ENCODE data around the gene BTC.

DNA sequence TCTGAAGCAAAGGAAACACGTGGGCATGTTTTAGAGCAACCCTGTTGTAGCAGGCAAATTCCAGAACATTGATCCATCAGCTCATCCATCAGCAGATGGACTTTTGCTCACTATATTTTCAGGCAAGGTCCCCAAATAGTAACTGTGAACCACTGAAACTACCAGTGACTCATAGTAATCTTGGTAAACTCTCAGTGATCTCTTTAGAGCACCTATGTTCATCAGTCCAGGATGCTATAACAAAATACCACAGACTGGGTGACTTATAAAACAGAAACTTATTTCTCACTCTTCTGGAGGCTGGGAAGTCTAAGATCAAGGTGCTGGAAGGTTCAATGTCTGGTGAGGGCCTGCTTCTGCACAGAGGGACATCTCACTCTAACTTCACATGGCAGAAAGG is 28.9 kb upstream of the BTC start:
- TF ChIP-seq, protein P1, sequence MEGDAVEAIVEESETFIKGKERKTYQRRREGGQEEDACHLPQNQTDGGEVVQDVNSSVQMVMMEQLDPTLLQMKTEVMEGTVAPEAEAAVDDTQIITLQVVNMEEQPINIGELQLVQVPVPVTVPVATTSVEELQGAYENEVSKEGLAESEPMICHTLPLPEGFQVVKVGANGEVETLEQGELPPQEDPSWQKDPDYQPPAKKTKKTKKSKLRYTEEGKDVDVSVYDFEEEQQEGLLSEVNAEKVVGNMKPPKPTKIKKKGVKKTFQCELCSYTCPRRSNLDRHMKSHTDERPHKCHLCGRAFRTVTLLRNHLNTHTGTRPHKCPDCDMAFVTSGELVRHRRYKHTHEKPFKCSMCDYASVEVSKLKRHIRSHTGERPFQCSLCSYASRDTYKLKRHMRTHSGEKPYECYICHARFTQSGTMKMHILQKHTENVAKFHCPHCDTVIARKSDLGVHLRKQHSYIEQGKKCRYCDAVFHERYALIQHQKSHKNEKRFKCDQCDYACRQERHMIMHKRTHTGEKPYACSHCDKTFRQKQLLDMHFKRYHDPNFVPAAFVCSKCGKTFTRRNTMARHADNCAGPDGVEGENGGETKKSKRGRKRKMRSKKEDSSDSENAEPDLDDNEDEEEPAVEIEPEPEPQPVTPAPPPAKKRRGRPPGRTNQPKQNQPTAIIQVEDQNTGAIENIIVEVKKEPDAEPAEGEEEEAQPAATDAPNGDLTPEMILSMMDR (conservative IDR thresholded peaks at IDR 0.05; ENCODE audit: low read depth, low read length) = no peak
- no peak for TF ChIP-seq EZH2phosphoT487 (IDR thresholded peaks at IDR 0.05; ENCODE audit: borderline replicate concordance, low read length)

Measured in PC-3 (cell line).